ENCODE measurements around the gene CAPZB.
A peak's percentile ranks its signal among the peaks of the same experiment; 100 is the strongest.
"Not testable (repeated sequence)": the region's sequence is repeated elsewhere in the genome, so short reads cannot be mapped to it uniquely, and the experiment has no call there.

CAPZB gene

DNA sequence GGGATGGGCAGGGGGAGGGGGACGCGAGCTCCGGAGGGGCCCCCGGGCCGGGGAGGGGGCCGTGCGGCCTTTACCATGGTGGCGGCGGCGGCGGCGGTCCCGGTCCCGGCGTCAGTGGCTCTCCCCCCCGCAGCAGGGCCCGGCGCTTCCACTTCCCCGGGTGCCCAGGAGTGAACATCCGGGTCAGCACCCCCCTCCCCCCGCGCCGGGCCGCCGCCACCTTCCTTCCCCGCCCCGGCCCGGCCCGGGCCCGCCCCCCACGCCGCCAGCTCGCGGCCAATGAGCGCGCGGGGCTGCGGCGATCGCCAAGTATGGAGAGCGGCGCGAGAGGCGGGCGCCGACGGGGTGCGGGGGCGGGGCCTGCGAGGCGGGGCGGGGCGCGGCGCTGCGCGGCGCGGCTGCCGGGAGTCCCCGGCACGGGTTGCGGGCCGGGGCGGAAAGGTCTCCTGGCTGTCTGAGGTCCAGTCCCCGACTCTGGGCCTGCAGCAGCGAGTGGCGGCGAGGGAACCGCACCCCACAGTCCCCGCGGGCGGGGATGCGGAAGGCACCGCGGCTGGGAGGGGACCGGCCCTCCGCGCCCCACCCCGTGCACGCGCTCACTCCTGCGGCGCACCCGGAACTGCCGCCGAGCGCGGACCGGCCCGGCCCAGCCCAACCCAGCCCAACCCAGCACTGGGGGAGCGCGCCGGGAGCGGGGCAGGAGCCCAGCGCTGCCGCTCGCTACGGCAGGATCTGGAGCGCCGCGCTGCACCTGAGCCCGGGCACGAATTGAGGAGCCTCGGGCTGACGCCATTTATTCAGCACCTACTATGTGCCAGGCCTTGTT, at the start of gene CAPZB:
CAPZB (minus strand) TSS at position 178 of the 826 bp plus-strand sequence; CDS start at position 77, 101 bp downstream.
- DNase-seq (ENCODE audit: low spot score), result peak; percentile 89

DNA sequence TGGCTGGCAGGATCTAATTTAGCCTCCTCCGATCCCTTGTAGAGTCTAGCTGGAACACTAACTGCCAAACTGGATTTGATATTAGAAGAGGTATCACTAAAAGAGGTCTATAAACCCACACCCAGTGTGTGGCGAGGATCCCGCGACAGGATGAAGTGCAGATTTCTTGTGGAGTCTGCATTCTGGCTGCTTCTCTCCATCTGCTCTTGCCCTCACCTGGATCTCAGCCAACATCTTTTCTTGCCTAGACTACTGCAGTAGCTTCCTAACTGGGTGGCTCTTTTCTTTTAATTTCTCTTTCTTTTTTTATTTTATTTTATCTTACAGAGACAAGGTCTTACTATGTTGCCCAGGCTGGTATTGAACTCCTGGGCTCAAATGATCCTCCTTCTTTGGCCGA, 48.9 kb upstream of the CAPZB start:
- no peak for DNase-seq (ENCODE audit: low spot score)

DNA sequence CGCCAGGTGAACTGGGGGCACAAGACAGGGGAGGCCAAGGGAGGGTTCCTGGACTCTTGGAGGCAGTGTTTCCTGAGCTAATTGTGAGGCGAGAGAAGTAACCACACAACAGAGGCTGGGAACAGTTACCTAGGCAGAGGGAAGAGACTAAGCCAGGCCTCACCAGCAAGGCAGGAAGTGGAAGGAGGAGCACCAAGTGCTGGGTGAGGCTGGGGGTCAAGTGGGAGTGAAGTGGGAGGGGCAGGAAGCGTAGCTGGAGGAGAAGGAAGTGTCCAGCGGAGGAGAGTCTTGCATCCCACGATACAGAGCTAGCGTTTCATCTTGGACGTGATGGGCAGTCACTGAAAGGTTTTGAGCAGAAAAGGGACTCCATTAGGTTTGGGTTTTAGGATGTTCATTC, 48.3 kb upstream of the CAPZB start:
- no peak for DNase-seq (ENCODE audit: low spot score)

DNA sequence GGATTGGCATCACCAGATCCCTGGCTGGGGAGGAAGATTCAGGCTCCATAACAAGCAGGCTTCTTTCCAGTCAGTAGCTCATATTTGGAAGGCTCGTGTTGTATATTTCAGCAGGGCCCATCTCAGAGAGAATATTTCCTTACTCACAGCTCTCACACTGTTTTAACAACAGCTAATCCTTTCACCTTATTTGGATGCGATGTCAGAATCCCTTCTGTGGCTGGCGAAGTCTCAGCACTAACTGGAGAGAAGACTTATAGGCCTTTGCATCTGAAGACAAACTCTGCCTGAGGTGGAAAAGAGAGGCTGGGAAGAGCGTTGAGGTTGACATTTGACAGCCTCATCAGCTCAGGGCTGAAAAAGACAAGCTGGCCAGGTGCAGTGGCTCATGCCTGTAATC, 47.2 kb upstream of the CAPZB start:
- DNase-seq (ENCODE audit: low spot score), result no peak

DNA sequence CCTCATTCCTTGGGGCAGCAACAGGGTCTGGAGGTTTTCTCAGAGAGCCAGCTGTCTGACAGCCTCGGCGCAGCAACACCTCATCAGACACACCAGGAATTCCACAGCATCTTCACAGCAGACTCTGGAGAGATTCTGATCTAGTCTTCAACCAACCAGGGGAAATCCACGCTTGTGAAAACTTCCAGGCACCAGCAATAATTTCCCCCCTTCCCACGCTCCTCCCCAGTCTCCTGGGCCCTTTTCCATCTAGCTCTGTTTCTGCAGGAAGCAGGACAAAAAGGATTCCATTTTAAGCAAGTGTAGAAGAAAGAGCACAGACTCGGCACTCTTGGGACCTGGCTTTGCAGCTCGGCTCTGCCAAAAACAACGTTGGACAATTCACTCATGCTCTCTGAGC, 44.3 kb upstream of the CAPZB start:
- DNase-seq (ENCODE audit: low spot score), result no peak

DNA sequence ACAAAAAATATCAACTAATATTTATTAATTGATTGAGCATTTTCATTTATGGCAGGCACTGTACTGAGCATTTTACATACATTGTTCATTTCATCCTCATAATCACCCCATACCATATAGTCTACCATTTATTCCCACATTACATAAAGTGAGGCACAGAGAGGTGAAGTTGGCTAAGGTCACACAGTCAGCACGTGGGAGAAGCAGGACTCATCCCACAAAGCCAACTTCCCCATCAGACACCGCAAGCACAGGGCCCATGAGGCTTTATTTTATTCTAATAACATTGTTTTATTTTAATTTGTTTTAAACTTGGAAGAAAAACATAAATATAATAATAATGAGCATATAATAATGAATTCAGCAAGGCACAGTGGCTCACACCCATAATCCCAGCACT, 43.1 kb upstream of the CAPZB start:
- no peak for DNase-seq (ENCODE audit: low spot score)

DNA sequence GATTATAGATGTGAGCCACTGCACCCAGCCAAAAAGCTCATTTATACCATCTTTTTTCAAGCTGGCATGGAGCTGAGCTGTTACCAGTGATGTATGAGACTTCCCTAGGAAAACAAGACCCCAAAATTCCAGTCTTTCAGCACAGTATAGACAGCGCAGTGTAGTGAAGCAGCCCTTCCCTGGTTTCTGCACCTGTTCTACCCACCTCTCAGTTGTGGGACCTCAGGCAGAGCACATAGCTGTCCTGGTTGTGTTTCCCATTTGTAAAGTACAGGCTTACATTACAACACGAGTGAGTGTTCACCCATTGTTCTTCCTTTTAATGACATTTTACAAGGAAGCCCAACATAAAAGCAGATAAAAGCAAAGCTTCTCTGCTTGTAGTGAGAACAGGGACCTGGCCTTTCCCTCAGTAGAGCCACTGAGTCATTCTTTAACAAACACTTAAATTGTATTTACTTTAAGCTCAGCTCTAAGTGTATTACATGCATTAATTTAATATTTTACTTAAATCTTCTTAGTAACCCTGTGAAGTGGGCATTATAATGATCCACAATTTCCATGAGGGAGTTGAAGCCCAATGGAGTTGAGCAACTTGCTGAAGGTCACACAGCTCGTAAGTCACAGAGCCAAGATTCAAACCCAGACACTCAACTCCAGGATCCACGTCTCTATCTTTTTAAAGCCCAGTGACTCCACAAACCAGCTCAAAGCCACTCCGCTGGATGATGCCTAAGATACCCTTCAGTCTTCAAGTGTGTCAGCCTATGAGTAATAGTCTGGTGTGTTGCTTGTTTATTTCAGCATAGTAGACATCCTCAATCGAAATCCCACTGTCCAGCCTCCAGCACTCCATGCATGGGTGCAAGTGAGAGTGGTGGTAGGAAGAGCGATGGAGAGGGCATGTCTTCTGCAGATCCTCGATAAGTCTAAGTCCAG, 40.5 kb upstream of the CAPZB start:
- DNase-seq (ENCODE audit: low spot score), result no peak

DNA sequence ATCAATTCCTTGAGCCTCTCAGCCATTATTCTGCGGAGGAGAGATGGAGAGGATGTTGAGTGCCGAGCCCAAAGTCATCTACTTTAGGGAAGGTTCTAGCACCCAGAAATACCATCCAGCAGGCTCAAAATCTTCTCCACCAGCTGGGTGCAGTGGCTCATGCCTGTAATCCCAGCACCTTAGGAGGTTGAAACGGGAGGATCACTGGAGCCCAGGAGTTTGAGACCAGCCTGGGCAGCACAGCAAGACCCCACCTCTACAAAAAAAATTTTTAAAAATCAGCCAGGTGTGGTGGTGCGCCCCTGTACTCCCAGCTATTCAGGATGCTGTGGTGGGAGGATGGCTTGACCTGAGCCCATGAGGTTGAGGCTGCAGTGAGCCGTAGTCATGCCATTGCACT, 39.5 kb upstream of the CAPZB start:
- no peak for DNase-seq (ENCODE audit: low spot score)

DNA sequence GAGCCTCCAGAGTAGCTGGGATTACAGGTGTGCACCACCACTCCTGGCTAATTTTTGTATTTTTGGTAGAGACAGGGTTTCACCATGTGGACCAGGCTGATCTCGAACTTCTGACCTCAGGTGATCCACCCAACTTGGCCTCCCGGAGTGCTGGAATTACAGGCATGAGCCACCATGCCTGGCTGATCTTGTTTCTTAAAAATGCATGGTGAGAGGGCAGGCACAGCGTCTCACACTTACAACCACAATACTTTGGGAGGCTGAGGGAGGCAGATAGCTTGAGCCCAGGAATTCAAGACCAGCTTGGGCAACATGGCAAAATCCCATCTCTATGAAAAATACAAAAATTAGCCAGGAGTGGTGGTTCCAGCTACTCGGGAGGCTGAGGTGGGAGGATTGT, 37.2 kb upstream of the CAPZB start:
- not testable (repeated sequence) for DNase-seq (ENCODE audit: low spot score)

DNA sequence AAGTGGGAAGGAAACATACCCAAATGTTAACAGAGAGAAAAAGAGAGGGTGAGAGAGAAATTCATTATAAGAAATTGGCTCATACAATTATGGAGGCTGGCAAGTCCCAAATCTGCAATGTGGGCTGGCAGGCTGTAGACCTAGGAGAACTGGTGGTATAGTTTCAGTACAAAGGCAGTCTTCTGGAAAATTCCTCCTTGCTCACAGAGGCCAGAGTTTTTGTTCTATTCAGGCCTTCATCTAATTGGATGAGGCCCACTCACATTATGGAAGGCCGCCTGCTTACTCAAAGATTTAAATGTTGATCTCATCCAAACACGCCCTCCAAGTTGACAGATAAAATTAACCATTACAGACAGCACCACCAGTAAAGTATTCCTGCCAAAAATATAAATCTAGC, 36.1 kb upstream of the CAPZB start:
- DNase-seq (ENCODE audit: low spot score), result no peak

DNA sequence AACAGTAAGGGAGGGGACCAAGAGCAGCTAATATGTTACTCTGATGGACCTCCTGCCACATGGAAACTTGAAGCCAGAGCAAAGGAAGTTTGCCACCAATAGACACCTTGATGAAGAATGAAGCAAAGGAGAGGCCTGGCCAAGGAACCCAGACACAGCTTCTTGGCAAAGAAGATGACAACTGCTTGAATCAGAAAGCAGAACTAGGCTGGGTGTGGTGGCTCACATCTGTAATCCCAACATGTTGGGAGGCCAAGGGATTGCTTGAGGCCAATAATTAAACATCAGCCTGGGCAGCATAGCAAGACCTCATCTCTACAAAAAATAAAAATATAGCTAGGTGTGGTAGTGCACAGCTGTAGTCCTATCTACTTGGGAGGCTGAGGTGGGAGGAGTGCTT, 31.7 kb upstream of the CAPZB start:
- DNase-seq (ENCODE audit: low spot score), result no peak

DNA sequence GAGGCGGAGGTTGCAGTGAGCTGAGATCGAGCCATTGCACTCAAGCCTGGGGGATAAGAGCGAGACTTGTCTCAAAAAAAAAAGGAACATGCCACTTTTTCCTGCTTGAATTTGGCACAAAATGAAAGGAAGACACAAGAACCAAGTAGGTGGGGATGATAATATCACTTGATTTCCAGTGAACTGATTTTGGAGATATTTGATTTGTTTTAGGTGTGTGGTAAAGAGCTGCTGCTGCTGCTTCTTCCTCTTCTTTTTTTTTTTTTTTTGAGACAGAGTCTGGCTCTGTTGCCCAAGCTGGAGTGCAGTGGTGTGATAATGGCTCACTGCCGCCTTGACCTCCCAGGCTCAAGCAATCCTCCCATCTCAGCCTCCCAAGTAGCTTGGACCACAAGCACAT, 29.9 kb upstream of the CAPZB start:
- no peak for DNase-seq (ENCODE audit: low spot score)

DNA sequence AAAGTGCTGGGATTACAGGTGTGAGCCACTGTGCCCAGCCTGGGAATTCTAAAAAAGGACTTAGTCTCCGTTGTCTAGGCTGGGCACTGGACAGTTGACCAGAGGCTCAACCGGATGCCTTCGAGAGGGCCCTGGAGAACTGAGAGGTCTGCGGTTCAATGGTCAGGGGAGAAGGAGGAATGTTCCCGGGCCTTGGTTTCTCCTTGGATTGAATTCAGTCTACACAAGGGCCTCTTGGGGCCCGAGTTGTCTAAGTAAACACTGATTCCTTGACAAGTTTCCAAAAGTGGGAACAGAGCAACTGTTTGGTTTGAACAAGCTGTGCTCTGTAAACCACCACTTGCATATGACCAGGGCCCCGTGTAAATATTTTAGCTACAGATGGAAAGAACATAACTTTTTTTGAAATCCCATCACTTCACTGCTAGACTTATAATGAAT, 29.1 kb upstream of the CAPZB start:
- no peak for DNase-seq (ENCODE audit: low spot score)

DNA sequence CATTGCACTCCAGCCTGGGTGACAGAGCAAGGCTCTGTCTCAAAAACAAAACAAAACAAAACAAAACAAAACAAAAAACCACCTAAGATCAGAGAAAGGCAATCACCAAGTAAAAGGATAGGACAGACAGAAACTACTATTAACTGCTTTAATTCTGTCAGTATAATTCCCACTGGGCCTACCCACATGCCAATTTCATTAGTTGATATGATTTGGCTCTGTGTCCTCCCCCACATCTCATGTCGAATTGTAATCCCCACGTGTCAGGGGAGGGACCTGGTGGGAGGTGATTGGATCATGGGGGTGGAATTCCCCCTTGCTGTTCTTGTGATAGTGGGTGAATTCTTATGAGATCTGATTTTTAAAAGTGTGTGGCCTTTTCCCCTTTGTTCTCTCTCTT, 27.2 kb upstream of the CAPZB start:
- no peak for DNase-seq (ENCODE audit: low spot score)

DNA sequence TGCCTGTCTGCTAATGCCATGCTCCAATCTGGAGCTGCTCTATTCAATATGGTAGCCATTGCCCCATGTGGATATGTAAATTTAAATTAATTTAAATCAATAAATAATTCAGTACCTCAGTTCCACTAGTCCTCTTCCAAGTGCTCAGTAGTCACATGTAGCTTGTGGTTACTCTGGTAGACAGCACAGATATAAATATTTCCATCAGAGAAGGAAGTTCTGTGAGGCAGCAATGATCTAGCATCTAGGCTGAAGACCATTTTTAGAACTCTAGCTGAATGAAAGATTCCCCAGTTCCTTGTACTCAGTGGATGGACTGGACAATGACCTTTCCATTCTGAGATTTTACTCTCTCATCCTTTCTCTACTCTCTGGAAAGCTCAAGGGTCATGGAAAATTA, 25.8 kb upstream of the CAPZB start:
- no peak for DNase-seq (ENCODE audit: low spot score)

DNA sequence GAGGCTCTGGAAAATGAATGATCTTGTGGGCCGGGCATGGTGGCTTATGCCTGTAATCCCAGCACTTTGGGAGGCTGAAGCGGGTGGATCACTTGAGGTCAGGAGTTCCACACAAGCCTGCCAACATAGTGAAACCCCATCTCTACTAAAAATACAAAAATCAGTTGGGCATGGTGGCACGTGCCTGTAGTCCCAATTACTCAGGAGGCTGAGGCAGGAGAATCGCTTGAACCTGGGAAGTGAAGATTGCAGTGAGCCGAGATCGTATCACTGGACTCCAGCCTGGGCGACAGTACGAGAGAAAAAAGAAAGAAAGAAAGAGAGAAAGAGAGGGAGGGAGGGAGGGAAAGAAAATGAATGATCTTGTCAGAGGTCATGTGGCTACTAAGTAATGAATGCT, 24.3 kb upstream of the CAPZB start:
- DNase-seq (ENCODE audit: low spot score), result not testable (repeated sequence)

DNA sequence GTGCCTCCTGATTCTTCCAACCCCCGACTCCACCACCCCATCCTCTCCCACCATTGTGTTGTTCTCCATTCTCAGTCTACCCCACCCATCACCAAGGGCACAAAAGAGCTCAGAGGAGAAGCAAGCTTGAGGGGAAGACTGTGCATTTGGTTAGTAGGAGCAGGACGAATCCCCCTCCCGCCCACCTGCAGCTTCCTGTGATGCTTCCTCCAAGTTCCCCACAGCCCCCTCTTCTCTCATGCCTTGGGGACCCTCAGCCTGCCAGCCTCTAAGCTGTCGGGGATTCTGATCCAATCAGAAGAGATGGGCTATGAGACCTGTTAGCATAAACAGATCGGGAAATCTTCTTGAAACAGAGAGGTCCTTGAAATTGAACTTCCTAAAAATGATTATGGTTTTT, 22.2 kb upstream of the CAPZB start:
- no peak for DNase-seq (ENCODE audit: low spot score)

DNA sequence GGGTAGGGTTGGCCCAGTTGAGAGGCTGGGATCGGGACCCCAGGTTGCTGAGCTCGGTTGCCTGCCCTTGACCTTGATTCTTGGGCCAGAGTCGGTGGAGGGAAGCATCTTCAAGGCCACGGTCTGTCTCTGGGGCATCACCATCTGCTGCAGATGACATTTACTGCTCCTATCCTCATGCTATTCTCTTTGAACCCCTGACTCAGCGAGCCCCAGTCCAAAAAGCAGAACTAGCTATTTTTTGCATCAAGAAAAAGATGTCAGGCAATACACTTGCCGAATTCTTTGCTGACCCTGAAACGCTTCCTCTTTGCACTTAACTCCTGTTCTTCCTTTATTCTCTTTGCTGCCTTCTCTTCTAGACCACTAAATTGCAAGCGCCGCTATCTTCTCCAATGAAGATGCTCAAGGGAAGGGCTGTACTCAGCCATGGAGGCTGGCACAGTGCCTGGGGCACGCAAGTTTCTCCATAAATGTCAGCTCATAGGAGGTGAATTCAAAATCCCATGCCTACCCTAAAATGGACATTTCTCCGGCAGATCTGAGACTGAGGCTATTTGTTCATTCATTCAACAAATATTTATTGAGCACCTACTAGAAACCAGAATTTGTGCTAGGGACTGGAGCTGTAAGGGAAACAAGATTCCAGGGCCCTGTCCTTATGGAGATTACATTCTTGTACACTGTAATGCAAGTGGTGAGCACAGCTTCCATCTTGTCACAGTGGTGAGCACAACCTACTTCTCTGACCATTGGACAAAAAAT, 20.5 kb upstream of the CAPZB start:
- no peak for DNase-seq (ENCODE audit: low spot score)

DNA sequence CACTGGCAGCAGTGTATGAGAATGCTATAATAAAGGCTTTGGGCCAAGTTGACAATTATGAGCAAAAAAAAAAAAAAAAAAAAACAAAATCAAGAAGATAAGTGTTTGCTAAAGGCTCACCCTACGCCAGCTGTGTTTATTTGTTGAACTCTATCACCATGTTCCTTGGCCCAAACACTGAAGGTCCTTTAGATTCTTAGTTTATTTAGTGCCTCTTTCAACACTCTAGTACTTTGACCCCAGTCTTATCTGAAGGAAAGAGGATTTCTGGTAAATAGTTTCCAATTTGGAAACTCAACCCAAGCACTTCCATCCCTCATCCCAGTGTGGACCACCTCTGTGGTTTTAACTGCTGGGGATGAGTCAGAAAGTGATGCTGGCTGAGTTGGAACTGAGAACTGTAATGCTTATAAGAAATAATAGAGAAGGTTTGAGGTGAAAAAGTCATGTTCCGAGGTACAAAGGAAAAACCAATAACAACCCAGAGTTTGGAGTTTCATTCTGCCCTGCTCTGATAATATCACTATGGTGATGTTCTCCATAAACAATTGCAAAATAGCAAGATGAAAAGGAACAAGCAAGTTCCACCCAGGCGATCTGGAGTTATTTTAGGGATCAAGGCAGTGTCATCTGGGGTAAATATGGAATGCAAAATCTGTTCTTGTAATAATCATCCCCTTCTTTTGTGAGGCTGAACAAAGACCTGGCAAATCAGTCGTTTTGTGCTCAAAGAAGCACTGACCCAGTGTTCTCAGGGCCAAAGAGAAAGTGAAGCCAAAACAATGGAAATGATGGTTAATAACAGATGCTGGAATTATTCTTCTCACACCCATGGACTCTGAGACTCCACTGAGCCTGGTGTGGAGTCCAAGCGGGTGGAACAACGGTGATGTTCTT, 19.7 kb upstream of the CAPZB start:
- no peak for DNase-seq (ENCODE audit: low spot score)

DNA sequence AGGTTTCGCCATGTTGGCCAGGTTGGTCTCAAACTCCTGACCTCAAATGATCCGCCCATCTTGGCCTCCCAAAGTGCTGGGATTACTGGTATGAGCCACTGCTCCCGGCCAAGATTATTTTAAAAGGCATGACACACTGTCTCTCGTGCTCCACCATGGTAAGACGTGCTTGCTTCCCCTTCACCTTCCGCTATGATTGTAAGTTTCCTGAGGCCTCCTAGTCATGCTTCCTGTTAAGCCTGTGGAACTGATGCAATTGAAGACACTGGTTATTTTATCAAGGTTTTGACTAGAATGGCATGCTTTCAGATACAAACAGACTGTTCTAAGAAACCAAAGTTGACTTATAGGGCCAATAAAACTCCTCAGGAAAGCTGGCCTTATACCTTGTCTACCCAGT, 16.9 kb upstream of the CAPZB start:
- DNase-seq (ENCODE audit: low spot score), result not testable (repeated sequence)

DNA sequence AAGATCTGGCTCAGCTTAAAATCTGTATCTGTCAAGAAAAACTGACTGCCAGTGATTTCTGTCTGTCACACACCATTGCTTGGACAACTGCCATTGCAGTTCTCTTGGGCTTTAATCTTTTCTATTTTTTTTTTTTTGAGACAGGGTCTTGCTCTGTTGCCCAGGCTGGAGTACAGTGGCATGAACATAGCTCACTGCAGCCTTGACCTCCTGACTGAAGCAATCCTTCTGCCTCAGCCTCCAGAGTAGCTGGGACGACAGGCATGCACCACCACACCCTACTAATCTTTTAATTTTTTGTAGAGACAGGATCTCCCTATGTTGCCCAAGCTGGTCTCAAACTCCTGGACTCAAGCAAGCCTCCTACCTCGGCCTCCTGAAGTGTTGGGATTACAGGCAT, 14.5 kb upstream of the CAPZB start:
- DNase-seq (ENCODE audit: low spot score), result not testable (repeated sequence)
